AG09319 (cell line): ENCODE results near the gene SHISA2.

Experiments used
- DNase-seq: peaks from one replicate; pipeline ENCODE4 v3.0.0-alpha.2; 2010; ENCODE audit warnings: low read depth; ENCODE audit errors: extremely low read depth
- TF ChIP-seq, protein P1 (sequence below): IDR thresholded peaks from 2 replicates; pipeline ENCODE4 v1.5.1; 2011; ENCODE audit warnings: low read depth, mild to moderate bottlenecking, inconsistent platforms, low read length, moderate library complexity

SHISA2 gene

DNA sequence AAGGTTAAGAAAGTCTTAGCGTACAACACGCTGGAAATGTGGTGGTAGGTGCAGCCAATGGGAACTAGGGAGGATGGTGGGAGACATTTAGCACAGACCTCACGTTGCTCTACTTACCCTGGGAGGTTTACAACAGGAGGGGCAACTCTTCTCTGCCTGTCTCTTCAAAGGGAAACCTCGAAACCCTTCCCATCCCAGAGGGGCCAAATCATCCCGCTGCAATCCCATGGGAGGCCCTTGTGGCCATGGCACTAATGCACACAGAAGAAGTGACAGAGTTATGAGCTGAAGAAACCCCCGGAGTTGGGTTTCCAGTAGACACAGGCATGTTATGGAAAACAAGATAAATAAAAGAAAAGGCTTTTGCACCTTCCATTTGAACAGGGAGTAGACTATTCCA, 35.6 kb downstream of the SHISA2 start:
- TF ChIP-seq, protein P1, sequence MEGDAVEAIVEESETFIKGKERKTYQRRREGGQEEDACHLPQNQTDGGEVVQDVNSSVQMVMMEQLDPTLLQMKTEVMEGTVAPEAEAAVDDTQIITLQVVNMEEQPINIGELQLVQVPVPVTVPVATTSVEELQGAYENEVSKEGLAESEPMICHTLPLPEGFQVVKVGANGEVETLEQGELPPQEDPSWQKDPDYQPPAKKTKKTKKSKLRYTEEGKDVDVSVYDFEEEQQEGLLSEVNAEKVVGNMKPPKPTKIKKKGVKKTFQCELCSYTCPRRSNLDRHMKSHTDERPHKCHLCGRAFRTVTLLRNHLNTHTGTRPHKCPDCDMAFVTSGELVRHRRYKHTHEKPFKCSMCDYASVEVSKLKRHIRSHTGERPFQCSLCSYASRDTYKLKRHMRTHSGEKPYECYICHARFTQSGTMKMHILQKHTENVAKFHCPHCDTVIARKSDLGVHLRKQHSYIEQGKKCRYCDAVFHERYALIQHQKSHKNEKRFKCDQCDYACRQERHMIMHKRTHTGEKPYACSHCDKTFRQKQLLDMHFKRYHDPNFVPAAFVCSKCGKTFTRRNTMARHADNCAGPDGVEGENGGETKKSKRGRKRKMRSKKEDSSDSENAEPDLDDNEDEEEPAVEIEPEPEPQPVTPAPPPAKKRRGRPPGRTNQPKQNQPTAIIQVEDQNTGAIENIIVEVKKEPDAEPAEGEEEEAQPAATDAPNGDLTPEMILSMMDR = no peak

DNA sequence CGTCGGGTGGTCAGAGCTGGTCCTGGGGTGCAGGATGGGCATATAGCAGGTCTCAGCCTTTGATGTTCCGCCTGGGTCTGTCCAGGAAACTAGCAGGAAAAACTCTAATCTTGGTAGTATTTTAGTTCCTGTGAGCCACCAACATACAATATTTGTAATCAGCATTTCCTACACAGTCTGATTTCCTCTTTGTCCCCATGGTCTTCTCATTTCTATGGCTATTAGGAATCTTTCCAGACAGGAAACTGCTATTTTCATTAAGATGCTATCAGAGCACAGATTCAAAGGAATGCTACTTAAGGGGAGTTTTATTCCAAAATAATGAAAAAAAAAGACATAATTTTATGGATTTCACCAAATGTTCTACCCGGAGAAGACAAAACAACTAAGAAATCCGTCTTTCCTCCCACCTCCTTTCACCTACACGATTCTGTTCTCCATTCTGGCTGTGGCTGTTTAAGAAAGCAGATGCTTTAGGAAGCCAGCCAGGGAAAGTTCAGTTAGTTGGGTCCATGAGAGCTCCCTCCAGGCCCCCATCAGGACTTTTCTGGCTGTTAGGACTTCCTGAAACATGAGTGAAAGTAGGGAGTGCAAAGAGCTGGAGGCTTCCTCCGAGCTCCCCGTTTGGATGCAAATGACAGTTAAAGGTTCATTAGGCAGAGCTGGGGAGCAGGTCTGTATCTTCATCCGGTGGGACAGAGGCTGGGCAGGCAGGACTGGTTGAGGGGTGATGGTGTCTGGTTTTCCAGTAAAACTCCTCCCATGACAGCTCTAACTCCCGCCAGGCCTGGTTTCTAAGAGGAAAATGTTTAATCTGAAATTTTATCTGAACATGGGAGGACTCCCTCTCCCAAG, 36.3 kb downstream of the SHISA2 start:
- DNase-seq = no peak
- TF ChIP-seq, protein P1 = no peak

More for the DNA sequence above, 35.6 kb downstream of the SHISA2 start:
- no peak for DNase-seq

DNA sequence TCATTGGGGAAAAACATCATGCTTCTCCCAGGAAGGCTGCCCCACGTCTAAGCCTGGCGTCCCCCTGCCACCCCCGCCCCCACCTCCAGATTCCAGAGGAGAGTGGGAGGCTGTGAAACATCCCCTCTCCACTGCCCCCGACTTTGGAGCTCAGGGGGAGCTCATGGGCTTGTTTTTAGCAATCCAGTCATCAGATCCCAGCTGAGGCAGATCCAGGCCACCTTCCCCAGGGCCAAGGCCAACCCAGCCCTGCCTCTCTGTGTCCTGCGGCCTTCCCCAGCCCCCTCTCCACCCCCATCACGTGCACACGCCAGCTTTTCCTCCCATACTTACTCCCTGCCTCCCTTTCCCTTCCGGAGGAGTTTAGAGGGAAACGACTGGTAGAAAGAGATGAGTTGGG, 38.8 kb downstream of the SHISA2 start:
- TF ChIP-seq, protein P1 = no peak
- no peak for DNase-seq

DNA sequence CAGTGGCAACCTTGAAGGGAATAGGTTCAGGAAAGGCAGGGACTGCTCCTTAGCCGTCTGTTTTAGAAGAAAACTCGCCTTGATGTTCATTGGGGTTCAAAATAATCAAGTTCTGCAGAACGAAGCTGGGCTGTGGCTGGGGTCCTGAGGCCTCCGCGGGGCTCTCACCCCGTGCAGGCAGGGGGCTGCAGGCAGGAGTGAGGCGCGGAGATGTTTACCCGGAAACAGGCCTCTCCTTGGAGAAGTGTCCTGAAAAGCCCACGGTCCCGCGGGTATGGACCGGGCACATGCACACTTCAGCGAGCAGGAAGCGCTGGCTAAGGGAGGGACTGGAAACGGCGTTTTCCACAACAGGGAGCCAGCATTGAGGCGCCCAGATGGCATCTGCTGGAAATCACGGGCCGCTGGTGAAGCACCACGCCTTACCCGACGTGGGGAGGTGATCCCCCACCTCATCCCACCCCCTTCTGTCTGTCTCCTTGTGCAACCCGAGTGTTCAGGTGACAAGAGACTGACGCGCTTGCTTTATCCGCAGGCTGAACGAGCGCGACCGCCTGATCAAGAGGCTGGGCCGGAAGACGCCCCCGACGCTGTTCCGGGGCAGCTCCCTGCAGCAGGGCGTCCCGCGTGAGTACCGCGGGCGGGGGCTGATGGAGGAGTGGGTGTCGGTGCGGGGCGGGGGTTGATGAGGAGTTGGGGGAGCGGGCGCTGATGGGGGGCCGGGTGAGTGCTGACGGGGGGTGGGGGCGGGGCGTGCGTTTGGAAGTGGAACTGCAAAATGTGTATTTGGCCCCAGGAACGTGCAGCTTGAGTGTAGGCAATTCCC, 39.6 kb downstream of the SHISA2 start:
- TF ChIP-seq, protein P1 = no peak
- no peak for DNase-seq

DNA sequence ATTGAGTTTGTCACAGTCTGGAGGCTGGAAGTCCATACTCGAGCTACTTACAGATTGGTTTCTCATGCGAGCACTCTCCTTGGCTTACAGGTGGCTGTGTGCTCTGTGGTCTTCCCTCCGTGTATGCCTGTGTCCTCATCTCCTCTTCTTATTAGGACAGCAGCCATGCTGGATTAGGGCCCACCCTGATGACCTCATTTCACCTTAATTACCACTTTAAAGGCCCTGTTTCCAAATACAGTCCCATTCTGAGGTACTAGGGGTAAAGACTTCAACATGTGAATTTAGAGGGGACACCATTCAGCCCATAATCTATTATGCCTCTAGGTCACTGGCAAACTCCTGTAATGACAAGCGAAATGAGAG, 40.6 kb downstream of the SHISA2 start:
- TF ChIP-seq, protein P1 = no peak
- no peak for DNase-seq

DNA sequence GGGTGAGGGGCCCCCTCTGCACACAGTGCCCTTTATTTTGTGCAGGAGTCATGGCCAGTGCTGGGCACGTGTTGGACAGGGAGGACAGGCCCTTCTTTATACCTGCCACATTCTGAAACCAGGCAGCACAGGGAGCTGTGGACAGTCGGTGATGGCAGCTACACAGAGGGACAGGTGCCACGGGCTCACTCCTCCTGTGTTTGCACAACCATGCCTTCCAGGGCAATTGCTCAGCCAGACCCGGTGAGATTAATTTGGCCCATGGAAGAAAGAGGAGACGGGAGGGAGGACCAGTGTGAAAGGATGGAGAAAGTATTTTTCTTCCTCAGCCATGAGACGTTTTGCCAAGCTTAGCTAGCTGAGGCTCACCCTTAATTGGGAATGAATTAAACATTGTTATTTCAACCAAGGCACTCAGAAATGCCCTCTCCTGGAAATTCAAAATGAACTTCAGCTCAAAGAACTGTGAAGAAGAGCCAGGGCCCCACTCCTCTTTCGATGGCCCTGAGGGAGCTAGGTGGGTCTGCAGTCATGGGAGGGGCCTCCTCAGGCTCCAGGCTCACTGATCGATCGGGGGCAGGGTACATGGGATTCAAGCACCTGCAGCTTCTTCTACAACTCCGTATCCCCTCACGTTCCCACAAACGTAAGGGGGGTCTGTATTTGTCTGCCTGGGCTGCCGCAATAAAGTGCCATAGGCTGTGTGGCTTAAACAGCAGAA, 41.2 kb downstream of the SHISA2 start:
- DNase-seq = no peak
- TF ChIP-seq, protein P1 = no peak
